ENCODE data around the gene SOCS3. TPM values are rescaled to one million over a fixed set of nuclear protein-coding genes. Genes with fewer than 3 reads are reported as not detected.

Gene SOCS3
- 100 to 1,000 TPM in 1 of 4 donors, 10 to 100 TPM in 3; 20.9 to 101 (median 39.5) TPM for total RNA-seq

GRCh38 chr17:78359997-78360370 lies at the start of gene SOCS3:
SOCS3 (minus strand) TSS chr17:78360077; CDS start chr17:78359095, 982 bp downstream.
- peak; percentile 94 to 96 for DNase-seq
- no peaks in the 10 kb centered on the region for H3K9me3 ChIP-seq
- peaks cover 0 to 6% of the 10 kb centered on the region in 2 donors for H3K4me1 ChIP-seq
- H3K27ac ChIP-seq = peak within 1 kb of the TSS; percentile 72 to 95
- TF ChIP-seq POLR2A (IDR thresholded peaks at IDR 0.05) (peak; percentile 94 to 98), CTCF (IDR thresholded peaks at IDR 0.05) (peak in 1 of 4 experiments; percentile 32)
- H3K27me3 ChIP-seq = no peaks in the 10 kb centered on the region
- intact Hi-C loops (cut with DNase I; ENCODE audit: low total_unique reads) = loop anchor here (5.0 kb wide), 1 partner anchor 62 kb away; no protein-coding TSS in a partner anchor
- no peaks in the 10 kb centered on the region for H3K36me3 ChIP-seq
- peak within 1 kb of the TSS; percentile 43 to 74 for H3K4me3 ChIP-seq

- TF ChIP-seq POLR2A (IDR thresholded peaks at IDR 0.05) (no peak), CTCF (IDR thresholded peaks at IDR 0.05) (no peak)
- intact Hi-C loops (cut with DNase I; ENCODE audit: low total_unique reads) = no loop called here
- no peaks in the 10 kb centered on the region for H3K27me3 ChIP-seq
- no peak overlapping the region for H3K4me3 ChIP-seq
- no peak overlapping the region for H3K27ac ChIP-seq
- no peak for DNase-seq
- no peaks in the 10 kb centered on the region for H3K9me3 ChIP-seq
- no peaks in the 10 kb centered on the region for H3K36me3 ChIP-seq
- peaks cover 0 to 5% of the 10 kb centered on the region in 2 donors for H3K4me1 ChIP-seq
These were observed 49.5 kb upstream of the SOCS3 start for GRCh38 chr17:78409191-78409928.

GRCh38 chr17:78408476-78409050 lies 48.7 kb upstream of the SOCS3 start:
- TF ChIP-seq POLR2A (IDR thresholded peaks at IDR 0.05) = no peak
- TF ChIP-seq CTCF (IDR thresholded peaks at IDR 0.05) = no peak
- Histone ChIP-seq H3K27me3 (no peaks in the 10 kb centered on the region), H3K27ac (no peak overlapping the region), H3K36me3 (no peaks in the 10 kb centered on the region), H3K4me1 (peaks cover 0 to 5% of the 10 kb centered on the region in 2 donors), H3K9me3 (no peaks in the 10 kb centered on the region), H3K4me3 (no peak overlapping the region)
- no peak for DNase-seq
- intact Hi-C loops (cut with DNase I; ENCODE audit: low total_unique reads) = no loop called here

- no peak for DNase-seq
- H3K27ac ChIP-seq = no peak overlapping the region
- TF ChIP-seq POLR2A (IDR thresholded peaks at IDR 0.05) (no peak), CTCF (IDR thresholded peaks at IDR 0.05) (no peak)
- no peaks in the 10 kb centered on the region for H3K36me3 ChIP-seq
- no peak overlapping the region for H3K4me3 ChIP-seq
- H3K4me1 ChIP-seq = peaks cover 0 to 5% of the 10 kb centered on the region in 2 donors
- intact Hi-C loops (cut with DNase I; ENCODE audit: low total_unique reads) = no loop called here
- H3K9me3 ChIP-seq = no peaks in the 10 kb centered on the region
- H3K27me3 ChIP-seq = no peaks in the 10 kb centered on the region
These were observed 47.6 kb upstream of the SOCS3 start for GRCh38 chr17:78407387-78408000.

- Histone ChIP-seq H3K36me3 (no peaks in the 10 kb centered on the region), H3K27ac (no peak overlapping the region), H3K4me1 (peaks cover 0 to 5% of the 10 kb centered on the region in 2 donors), H3K9me3 (no peaks in the 10 kb centered on the region), H3K4me3 (no peak overlapping the region), H3K27me3 (no peaks in the 10 kb centered on the region)
- no peak for DNase-seq
- intact Hi-C loops (cut with DNase I; ENCODE audit: low total_unique reads) = no loop called here
- TF ChIP-seq POLR2A (IDR thresholded peaks at IDR 0.05) (no peak), CTCF (IDR thresholded peaks at IDR 0.05) (no peak)
These were observed 47.0 kb upstream of the SOCS3 start for GRCh38 chr17:78406920-78407319.
